GM19467 (cell line): Measurements from ENCODE around the gene UBAP1L.
"Not testable (repeated sequence)": the region's sequence is repeated elsewhere in the genome, so short reads cannot be mapped to it uniquely, and the experiment has no call there.

Source experiments
- ATAC-seq: cut with Tn5 transposase; IDR thresholded peaks from one replicate; pipeline ENCODE4 v1.9.1; 2021; ENCODE audit warnings: mild to moderate bottlenecking, moderate library complexity; ENCODE audit not compliant: unreplicated experiment

Gene UBAP1L

DNA sequence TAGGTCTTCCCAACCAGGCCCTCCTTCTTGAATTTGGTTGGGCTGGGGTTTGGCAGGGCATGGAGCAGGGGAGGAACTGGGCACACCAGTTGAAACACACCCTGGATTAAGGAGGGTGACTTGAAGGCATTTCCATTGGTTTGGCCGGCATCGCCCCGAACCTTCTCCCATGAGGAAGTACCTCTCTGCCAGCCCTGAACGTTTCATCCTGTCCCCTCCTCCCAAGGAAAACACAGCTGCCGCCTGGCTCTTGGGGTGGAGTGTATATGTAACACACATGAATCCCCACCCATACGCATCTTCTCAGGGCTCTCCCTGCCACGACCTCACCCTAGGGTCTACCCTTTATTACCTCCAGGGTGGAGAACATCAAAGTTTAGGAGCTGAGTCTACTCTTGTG is 14.6 kb downstream of the UBAP1L start:
- no peak for ATAC-seq

DNA sequence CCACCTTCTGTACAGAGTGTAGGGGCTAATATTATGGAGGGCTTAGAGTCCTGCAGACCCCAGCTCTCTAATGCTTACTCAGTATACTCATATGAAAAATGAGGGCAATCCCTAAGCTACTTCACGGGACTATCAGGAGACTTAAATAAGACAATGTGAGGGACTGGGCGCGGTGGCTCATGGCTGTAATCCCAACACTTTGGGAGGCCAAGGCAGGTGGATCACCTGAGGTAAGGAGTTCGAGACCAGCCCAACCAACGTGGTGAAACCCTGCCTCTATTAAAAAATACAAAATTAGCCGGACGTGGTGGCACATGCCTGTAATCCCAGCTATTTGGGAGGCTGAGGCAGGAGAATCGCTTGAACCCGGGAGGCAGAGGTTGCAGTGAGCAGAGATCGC is 15.2 kb downstream of the UBAP1L start:
- not testable (repeated sequence) for ATAC-seq

DNA sequence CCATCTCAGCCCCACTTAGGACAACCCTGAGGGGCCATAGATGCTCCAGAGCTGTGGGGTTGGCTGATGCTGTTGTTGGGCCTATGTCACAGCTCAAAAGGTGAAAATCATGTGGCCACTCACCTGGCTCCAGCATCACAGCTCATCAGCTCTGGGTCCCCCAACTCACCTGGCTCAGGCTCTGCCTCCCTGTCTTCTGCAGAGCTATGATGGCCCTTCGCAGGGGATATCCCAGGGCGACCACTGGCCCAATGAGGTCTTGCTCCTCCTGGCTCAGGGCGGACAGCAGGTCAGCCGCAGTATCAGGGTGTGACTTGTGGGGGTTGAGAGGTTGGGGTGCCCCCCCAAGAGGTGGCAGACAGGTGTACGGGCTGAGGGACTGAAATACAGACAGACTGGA is 15.7 kb downstream of the UBAP1L start:
- no peak for ATAC-seq

DNA sequence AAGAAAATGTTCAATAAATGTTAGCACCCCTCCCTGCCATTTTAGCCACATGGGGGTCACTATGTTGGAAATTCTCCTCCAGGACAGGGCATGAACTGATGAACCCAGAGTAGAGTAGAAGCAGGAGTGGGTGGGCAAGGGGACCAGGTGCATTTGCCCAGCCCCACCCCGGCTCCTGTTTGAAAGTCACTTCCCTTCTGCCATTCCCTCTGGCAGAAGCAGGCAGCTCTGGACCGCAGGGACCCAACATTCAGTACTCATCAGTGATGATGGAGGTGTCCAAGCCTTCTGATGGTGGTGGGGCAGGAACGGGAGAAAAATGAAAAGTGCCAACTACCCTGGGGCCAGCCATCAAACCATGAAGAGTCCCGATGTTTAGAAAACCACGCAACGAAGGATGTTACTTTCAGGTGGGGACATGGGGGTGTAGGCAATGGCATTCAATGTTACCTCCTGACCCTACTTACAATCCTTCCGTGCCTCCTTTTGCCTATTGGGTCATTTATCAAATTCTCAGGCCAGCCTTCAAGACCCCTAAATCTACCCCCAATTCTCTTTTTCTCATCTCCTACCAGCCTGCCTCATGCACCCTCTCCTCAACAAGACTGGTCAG is 17.2 kb downstream of the UBAP1L start:
- no peak for ATAC-seq

DNA sequence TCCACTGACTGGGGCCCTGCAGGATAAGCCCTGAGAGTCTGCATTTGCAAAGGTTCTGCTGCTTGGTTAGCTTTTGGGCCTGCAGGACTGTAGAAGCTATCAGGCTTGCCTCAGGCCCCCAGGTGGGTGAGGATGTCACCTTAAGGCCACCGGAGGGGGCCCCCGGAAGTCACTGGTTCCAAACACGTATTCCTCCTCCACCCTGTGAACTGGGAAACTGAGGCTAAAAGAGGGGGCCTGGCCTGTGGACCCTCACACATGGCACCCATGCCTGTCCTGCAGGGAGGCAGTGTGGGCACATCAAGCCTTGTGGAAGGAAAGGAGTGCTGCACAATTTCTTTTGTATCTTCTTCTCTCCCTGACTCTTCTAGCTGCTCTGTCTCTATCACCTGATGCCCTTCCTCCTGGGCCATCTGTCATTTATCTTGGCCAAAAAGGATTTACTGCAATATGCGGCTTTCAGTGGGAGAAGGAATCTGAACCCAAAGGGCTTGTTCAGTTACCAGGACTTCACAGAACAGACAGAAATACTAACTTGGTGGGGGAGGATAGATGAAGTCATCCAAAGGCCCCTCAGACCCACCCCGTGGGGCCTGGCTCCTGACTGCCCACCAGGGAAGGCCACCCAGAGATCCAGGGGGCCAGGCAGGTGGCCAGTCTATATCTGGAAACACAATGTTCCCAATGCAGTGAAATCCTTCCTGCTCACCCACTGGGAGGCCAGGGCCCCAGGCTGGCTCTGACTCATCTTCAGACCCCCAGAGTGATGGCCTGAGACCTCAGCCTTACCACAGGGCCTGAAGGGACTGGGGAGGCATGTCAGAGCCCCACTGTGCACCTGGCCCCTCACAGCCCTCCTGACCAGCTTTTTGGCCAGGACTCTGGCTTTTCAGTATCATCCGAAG is 18.3 kb downstream of the UBAP1L start:
- ATAC-seq: no peak

DNA sequence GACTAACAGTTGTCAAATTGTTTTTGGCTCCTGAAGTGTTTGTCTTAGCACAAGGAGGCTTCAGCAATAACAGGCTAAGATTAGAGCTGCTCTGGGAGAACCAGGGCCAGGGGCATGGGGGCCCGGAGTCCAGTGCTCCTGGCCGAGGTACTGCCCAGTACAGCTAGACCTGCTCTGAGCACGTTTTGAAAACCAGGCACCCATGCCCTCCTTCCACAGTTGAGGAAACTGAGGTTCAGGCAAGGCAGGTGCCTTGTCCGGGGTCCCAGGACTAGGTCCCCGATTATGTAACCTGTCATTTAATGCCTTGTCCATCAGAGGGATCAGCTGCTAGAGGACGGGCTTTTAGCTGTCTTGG is 19.3 kb downstream of the UBAP1L start:
- ATAC-seq: no peak

DNA sequence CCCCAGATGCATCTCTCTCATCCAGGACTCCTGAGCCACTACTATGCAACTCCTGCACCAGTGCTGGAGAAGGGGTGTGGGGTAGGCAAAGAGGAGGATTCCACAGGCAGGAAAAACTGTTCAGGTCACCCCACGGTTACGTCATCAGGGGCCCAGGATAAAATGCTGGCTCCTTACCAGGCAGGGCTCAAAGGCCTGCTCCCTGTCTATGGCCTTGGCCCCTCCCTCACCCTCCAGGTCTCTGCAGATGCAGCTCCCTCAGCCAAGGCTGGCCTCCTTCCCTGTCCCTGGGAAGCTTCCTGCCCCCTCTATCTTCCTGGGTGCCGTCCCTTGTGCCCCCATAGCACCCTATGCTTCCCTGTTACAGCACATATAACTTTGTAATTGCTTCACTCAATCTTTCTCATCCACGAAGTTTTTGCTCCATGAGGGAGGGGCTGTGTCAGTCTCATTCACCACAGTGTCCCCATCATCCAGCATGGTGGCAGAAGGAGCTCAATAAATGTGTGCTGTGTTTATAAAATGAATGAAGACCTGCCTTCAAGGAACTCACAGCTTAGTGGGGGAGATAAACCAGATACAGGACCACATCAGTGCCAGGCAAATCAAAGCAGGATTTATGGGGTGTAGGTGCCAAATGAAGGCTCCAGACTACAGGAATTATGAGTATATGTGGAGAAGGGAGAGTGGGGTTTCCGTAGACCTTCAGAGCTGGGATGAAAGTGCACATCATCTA is 19.8 kb downstream of the UBAP1L start:
- no peak for ATAC-seq

DNA sequence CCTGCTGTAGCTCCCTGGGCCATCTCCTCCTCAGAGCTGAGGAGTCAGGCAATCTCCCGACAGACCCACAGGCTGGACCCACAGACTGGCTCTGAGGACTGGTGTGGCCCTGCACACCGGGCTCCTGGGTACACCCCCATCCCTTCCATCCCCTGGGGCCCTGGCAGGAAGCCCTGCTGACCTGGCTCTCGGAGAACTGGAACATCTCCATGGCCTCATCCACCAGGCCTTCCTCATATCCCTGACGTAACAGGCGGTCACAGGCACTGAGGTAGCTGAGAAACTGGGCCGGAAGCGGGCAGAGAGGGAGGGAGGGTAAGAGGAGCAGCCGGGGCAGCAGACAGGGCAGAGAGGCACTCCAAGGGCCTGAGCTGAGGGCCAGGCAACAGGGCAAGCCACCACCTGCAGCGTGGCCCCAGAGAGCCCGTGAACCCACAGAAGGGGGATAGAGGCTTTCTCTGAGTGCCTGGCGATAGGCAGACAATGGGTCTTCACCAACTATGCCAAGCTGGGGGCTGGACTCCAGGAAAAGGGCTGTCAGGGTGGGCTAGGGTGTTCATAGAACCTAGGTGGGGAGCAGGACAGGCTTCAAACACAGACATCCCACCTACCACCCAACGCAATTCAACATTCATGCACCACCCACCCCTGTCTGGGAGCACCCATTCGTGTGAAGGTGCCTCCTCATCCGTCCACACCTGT is 20.6 kb downstream of the UBAP1L start:
- ATAC-seq: no peak

DNA sequence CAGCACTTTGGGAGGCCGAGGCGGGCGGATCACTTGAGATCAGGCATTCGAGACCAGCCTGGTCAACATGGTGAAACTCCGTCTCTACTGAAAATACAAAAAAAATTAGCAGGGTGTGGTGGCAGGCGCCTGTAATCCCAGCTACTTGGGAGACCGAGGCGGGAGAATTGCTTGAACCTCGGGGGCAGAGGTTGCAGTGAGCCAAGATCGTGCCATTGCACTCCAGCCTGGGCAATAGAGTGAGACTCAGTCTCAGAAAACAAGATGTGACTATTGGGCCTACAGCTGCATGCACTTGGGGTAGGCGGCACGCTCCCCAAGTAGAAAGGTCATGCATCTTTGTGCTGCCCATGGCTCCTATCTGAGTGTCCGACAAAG is 21.2 kb downstream of the UBAP1L start:
- ATAC-seq: not testable (repeated sequence)

DNA sequence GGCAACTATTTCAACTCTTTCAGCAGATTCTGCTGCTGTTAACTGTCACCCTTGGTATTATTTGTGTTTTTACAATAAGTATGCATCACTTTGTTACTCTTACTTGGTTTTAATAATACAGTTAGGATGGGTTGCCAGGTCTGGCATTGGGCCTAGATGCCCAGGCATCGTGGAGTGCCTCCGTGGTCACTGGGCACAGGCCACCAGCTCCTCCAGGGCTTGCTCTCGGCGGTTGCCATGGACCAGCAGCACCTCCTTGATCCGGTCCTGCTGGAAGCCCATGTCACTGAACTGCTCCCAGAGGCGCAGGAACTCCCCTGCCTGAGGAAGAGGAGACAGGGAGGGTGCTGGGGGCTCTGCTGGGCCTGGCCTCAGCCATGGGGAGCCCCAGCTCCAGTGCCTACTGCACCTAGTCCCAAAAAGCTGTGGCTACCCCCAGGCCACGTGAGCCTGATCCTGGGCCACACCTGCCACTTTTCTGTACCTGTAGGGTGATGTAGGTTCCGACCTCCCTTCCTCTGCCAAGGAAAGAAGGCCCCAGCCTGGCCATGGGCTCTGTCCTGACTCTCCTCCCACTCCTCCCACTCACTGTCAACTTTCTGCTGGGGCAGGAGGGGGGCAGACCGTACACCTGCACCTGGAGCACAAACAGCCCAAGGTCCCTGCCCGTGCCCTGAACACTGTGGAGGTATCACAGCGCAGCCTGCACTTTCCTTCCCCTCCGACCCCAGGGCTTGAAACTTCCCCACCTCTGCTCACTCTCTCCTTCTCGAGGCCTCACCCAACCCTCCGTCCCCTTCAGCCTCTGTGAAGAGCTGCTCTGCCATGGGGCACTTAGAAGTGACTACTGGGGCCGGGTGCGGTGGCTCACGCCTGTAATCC is 21.8 kb downstream of the UBAP1L start:
- ATAC-seq: no peak

DNA sequence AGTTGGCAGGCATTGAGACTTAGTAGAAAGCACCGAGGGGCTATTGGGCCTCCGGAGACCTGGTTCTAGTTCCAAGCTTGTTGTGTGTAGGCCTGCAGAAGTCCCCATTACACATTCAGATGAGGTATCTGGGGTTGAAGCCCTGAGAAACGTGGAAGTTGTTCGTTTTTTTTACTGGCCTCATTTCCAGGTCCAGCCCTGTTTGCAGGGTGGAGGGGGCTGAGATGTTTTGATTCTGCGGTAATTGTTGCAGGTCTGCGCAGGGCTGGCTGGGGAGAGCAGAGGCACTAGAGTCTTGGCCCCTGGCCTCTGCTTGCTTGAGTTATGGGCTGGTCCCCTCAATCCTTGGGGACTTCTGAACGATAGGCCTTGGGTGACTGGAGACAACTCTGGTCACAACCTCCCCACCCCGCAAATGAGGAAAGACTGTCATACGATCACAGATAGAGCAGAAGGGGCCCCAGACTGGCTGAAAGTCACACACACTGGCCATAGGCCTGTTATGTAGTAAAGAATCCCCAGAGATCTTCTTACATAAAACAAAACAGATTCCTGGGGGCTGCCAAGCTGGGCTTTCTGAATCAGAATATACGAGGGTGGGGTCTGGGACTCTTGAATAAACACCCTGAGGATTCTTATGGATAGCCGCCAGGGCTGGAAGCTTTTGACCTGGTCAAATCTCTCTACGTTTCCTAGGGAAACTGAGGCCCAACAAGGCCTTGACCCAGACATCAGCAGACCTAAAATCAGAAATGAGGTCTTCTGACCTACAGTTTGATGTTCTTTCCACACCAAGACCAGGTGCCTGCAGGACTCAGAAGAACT is 22.8 kb downstream of the UBAP1L start:
- ATAC-seq: no peak

DNA sequence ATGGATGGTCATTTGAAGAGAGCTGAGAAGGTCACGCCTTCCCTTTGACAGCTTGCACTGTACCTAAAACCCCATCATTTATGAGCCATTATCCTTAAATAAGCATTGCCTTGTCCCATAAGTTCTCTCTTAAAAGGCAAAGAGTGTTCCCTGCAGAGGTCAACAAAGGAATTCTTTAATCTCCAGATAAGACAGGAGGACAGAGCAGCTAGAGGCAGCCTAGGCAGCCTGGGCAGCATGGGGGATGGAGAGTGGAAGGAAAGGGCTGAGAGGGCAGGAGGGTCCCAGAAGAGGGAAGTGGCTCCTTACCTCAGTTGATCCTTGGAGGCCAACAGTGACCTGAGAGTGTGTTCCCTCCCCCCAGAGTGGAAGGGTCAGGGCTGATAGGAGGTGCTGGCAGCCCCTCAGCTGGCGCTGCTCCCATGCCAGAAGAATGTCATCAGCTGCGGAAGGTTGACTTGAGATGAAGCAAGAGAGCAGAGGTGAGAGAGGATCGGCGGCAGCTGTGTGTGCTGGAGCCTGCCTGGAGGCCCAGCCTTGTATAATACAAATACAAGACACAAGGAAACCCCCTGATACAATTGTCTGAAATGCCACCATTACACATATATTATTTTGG is 25.7 kb downstream of the UBAP1L start:
- no peak for ATAC-seq

DNA sequence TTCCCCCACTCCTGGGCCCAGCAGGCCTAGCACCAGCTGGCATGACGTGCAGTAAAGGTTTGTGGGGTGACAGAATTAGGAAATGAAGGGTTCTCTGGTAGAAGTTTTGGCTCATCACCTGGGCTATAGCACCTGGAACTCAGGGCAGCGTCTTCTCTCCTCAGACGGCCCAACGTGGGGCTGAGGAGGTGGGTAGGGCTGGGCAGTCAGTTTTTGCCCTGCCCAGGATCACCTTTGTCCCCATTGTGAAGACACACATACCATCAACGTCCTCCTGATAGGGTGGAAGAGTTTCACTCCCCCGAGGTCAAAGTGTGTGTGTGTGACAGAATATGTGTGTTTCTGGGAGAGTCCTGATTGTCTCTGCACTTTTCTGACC is 26.4 kb downstream of the UBAP1L start:
- no peak for ATAC-seq

DNA sequence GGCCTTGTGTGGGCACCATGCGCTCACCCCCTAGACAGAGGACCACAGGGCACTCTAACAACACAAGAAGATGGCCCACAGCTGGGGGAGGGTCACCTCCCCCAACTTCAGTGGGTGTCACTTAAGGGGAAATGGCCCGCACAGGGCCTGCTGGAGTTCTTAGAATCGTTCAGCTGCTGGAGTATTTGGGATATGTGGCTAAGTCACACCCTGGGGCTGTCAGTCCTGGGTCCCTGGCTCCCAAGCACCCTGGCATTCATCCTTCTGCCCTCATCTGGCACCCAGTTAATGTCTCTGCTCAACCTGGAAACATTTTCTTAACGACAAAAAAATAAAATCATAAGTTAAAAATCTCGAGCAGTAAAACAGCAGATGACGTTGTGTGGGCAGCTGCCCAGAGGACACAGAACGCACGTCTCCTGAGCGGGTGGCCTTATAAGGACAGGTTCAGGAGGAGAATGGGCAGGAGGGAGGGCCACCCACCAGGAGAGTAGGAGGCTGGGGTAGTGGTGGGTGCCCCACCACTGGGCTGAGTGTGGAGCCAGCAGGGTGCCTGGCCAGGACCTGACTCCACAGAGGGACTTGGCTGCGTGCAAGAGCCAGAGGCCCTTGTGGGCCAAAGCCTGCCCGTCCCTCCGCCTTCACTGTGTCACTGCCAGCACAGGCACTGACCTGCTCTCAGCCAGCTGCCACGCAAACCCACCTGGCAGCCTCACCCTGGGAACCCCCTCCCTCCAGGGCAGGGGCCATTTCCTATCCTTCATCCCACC is 26.9 kb downstream of the UBAP1L start:
- no peak for ATAC-seq

DNA sequence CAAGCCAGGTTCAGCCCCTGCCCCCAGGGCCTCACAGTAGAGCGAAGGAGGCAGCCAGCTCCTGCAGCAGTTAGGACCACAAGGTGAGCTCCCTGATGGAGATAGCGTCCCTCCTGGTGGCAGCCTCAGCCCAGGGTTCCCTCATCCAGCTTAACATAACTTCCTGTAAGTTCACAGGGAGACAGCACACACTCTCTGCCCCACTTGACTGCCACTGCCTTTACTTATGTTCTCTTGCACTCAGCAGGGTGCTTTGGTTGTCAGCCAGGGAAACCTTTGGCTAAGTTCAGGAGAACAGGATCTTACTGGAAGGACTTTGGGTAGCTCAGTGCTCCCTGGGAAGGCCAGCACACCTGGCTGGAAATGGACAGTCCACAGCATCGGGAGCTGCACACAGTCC is 27.6 kb downstream of the UBAP1L start:
- no peak for ATAC-seq

DNA sequence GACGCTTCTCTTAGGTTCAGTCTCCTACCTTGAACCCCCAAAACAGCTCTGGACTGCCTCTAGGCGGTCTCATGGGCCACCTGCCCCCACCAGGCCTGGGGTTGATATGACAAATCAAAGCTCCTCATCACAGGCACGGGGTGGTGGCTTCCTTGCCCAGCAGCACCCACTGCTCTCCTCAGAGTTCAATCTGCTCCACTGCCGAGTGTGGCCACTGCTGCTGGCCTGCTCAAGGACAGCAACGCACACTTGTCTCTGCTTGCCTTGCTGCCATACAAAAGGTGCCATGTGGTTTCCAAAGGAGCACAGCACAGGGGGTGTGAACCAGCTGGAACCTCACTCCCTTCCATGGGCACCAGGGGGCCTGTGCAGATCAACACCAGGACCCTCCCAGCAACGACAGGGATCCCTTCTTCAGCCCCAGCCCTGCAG is 28.3 kb downstream of the UBAP1L start:
- no peak for ATAC-seq

DNA sequence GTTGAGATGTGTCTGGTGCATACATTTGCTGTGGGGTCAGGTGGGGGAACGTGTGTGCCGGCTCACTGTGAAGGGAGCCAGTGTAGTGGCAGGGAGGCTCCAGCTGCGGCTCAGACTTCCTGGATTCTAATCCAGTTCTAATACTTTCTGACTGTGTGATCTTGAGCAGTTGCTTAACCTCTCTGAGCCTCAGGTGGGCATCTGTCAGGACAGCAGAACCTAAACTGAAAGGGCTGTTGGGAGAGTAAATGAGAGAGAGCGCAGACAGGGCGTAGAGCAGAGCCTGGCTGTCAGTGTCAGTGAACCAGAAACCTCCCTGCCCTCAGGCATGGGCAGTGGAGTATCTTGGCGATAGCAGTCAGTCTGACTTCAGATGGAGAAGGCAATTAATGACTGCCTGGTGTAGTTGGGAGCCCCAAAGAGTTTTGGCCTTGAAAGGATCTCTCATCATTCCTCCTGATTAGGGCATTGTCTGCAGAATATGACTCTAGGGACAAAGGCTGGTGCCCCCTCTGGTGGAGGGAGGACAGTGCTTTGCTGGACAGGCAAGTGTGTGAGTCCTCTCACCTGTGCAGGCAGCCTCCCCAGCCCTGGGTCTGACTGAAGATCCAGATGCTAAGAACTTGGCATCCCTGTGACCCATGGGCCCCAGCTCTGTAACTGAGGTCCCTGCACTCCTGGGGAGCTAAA is 28.9 kb downstream of the UBAP1L start:
- ATAC-seq: no peak
